Measurements from ENCODE around the gene COL13A1.

GRCh38 chr10:69959911-69960310, 158.2 kb downstream of the COL13A1 start:
- TF ChIP-seq CTCF (IDR thresholded peaks at IDR 0.05) (no peak), POLR2A (IDR thresholded peaks at IDR 0.05) (no peak)

Measured in upper lobe of left lung (tissue), 4 donors.